GM12801 (cell line): ENCODE measurements around the gene ZBTB38.

Experiments used
- TF ChIP-seq, protein P1 (sequence below): IDR thresholded peaks from one replicate; pipeline ENCODE4 v1.5.1; 2011; ENCODE audit warnings: control low read depth; ENCODE audit not compliant: insufficient read length; ENCODE audit errors: extremely low read depth

The ZBTB38 gene

DNA sequence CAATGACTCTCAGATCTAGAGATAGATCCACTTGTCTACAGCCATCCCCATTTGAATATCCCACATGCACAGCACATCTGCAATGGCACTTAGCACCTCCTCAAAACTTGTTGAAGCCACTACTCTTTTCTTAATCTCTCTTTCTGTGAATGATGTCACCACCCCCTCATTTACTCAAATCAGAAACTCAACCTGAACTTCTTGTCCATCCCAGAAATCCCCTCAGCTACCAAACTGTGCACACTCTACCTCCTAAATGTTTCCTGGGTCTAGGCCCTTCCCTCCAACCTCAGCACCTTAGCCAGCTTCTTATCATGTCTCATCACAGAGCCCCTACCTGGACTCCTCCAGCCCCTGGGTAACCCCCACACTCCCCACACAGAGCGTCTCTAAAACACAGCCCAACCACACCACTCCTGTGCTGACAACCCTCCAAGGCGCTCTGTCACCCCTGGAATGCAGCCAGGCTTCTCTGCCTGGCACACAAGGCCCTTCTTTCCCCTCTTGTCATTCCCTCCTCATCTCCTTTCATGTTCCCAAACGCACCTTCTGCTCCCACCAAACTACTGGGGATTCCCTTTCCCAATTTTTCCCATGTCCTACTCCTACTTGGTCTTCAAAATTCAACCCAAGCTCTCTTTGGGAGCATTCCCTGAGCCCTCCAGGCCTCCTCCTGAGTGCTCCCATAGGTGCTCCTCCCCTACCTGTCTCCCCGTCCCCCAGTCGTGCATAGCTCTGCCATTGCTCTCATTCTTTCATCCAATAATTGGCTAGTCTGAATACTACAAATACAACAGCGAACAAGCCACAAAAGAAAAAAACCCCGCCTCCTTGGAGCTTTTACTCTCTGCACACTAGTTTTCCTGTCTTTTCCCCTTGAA, 39.8 kb upstream of the ZBTB38 start:
- TF ChIP-seq, protein P1, sequence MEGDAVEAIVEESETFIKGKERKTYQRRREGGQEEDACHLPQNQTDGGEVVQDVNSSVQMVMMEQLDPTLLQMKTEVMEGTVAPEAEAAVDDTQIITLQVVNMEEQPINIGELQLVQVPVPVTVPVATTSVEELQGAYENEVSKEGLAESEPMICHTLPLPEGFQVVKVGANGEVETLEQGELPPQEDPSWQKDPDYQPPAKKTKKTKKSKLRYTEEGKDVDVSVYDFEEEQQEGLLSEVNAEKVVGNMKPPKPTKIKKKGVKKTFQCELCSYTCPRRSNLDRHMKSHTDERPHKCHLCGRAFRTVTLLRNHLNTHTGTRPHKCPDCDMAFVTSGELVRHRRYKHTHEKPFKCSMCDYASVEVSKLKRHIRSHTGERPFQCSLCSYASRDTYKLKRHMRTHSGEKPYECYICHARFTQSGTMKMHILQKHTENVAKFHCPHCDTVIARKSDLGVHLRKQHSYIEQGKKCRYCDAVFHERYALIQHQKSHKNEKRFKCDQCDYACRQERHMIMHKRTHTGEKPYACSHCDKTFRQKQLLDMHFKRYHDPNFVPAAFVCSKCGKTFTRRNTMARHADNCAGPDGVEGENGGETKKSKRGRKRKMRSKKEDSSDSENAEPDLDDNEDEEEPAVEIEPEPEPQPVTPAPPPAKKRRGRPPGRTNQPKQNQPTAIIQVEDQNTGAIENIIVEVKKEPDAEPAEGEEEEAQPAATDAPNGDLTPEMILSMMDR = no peak

DNA sequence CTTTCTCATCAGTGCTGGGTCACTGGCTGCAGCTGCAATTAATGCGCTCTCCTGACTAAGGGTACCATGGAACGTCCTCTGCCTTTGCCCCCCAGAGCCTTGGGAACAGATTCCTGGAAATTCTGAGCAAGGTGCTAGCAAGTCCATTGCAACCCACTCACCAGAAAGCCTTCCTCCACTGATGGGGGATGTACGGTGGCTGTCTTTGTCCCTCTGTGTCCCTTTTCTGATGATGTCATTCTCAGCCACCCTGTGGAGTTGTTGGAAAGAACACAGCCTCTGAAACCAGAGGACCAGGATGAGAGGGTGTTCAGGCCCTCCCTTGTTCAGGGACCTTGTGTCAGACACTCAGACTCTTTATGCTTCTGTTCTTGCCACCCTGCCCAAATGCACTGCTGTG, 38.1 kb upstream of the ZBTB38 start:
- TF ChIP-seq, protein P1 = no peak

DNA sequence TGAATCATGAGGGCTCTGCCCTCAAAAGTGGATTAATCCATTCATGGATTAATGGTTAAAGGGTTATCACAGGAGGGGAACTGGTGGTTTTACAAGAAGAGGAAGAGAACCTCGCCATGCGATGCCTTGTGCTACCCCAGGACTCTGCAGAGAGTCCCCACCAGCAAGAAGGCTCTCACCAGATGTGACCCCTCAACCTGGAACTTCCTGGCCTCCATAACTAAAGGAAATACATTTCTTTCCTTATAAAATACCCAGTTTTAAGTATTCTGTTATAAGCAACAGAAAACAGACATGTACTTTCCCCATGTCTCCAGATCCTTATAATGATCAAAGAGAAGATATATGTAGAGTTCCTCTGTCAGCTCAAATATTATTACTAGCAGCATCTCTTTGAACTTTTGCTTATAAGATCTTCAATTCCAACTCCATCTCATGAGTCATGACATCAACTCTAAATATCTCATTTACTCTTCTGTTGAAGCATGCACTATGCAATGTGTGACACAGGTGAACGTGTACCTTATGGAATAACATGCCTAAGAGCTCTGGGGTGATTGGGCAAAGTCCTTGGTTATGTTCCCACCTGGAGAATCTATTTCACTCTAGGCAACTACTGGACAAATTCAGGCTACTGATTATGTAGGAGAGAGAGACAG, 37.5 kb upstream of the ZBTB38 start:
- TF ChIP-seq, protein P1 = no peak

DNA sequence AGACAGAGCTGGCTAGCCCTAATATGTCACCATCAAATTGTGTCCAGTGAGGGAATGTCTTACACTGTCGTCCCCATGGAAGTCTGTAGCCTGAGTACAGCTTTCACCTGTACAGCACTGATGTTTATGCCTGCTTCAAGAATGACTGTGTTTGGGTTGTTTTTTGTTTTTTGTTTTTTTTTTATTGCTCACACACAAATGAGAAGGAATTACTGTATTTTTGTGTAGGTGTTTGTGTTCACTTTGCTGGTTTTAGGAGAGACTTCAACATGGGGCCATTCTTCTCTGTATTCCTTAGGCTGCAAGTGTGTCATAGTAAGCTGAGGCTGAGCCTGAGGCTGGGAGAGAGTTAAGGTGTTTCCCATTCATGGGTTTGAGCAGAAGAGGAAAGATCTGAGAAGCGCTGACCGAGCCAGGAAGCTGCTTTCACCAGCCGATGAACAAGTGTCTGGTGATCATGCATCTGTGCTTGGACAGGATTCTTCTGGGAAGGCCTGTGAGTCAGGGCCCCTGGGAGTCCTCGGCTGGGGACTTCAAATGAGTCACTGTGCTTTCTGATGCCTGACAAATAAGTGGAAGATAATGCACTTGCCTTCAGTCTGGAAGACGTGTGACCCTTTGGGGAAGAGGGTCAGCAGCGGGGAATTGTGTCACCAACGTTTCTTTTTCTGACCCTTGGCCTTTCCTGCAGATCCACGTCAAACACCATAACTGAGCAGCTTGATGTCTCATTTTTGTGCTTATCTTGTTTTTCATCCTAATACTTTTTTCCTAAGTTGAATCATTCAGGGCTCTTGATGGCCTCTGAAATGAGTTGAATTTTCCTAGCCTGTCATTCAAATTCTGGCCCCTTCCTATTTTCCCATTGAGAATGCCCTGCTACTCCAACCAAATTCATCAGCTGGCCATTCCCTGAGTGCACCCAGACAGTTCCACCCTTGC, 36.7 kb upstream of the ZBTB38 start:
- TF ChIP-seq, protein P1 = no peak

DNA sequence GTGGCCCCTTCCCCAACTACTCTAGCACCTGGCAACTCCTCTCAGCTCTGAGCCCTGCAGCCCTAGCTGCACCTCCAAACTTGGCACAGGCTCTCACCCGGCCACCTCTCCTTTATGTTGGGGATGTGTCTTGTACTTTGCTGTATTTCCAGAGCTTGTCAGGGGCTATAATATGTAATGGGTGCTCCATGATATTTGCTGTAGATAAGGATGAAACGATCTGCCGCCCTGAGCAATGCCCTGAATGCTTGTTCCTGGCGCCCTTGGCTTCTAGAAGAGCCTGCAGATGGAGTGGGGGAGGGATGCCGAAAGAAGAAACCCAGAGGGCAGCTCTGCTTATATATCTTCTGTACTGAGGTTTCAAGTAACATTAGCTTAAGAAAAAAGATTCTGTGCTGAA, 35.9 kb upstream of the ZBTB38 start:
- TF ChIP-seq, protein P1 = no peak

DNA sequence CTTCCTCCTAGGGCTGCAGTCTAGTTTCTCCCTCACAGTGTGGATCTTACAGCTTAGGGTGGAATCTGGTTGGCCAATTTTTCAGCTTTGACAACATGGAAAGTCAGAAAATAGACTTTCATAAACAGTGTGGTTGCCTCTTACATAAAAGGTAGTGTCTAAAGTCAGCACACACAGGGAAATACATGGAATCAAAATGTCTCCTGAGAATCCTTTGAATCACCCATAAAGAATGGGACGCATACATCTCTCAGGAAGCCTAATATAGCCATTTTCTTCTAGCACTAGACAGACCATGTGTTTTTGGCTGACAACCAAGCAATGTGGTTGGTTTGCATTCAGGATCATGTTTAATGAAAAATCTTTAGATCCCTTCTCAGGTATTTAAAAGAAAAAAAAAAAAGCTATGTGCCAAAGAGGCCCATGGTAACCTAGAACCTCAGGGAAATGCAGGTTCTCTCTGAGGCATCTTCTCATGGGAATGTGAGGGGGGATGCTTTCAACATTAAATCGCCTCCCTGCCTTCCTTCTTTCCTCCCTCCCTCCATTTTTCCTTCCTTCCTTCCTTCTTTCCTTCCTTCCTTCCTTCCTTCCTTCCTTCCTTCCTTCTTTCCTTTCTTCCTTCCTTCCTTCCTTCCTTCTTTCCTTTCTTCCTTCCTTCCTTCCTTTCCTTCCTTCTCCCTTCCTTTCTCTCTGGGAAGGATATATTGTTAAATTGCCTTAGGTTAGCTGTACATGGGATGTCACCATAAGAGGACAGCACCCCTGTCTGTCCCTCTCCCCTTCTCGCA, 34.3 kb upstream of the ZBTB38 start:
- TF ChIP-seq, protein P1 = no peak
